ENCODE data around the gene AXDND1.

AXDND1 gene

DNA sequence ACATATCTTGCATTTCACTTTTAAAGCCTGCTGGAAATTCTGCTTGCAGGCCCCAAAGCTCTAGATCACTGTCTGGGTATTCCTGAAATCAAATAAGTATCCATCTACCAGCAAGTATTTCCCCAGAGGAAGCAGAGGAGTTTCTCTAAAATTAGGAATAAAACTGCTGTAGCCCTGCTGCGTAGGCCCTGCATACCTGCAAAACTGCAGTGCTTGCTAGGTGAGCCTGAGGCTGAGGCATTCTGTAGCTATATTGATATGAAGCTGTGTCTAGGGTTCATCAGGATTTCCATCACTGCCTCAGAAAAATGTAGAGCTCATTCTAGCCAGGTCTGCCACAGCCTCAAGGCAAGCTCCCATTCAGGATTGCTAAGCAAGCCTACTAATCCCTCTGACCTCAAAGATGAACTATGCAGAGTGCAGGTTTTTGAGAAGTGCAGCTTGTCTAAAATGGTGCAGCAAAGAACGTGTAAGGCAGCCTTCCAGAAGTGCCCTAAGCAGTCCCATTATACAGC, 181.3 kb downstream of the AXDND1 start:
- DNase-seq, result no peak
- H3K9me3 Mint-ChIP-seq, result no peaks in the 10 kb centered on the region
- no peaks in the 10 kb centered on the region for H3K36me3 Mint-ChIP-seq
- no peaks in the 10 kb centered on the region for H3K27me3 Mint-ChIP-seq
- H3K4me3 Mint-ChIP-seq, result no peak overlapping the region
- CTCF ChIA-PET, result no interaction called here
- no peaks in the 10 kb centered on the region for H3K4me1 Mint-ChIP-seq
- H3K27ac Mint-ChIP-seq, result no peak overlapping the region

DNA sequence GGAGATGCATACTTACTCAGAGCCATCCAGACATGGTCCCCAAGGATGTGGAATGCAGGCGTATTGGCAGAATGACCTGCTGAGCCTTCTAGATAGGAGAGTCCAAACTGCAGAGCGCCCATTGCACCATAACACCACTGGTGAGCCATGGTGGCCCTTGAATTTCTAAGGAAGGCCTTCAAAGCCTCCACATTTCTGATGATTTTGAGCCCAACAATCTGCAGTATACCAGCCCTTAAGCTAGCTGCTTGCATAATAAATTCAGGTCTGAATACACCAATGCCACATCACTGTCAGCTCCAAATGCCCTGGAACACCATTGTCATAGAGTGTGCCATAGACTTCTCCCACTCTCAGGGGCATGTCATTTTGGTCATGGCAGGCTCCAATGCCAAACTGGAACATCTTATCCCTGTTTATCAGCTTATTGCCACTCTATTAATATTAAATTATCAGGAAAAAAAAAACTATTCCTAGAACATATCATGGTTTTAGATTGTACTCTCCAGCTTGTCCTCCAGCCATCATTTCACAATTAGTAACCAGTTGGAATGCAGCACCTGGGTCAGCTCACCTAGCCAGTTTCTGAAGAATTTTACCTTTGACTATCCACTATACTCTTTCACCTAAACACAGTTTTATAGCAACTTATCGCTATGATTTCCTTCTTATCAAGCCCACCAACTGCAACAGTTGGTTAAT, 183.0 kb downstream of the AXDND1 start:
- Mint-ChIP-seq H3K36me3 (no peaks in the 10 kb centered on the region), H3K4me3 (no peak overlapping the region), H3K27ac (no peak overlapping the region), H3K9me3 (no peaks in the 10 kb centered on the region), H3K27me3 (no peaks in the 10 kb centered on the region), H3K4me1 (no peaks in the 10 kb centered on the region)
- no peak for DNase-seq
- CTCF ChIA-PET, result no interaction called here

DNA sequence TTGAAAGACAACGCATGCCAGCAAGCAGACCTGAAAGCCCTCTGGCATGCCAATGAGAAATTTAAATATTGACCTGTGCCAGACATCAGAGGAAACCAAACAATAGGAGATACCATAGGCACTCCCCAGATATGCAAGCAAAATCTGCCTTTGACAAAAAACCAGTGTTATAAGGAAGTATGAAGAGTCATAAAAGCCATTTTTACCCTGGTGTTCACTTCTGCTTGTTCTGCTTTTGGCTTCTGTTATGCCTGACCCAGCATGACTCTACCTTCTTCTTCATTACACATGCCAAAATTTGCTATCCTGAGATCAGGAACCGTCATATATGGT, 183.6 kb downstream of the AXDND1 start:
- Mint-ChIP-seq H3K4me1 (no peaks in the 10 kb centered on the region), H3K27me3 (no peaks in the 10 kb centered on the region), H3K36me3 (no peaks in the 10 kb centered on the region), H3K4me3 (no peak overlapping the region), H3K27ac (no peak overlapping the region), H3K9me3 (no peaks in the 10 kb centered on the region)
- CTCF ChIA-PET, result no interaction called here
- no peak for DNase-seq

DNA sequence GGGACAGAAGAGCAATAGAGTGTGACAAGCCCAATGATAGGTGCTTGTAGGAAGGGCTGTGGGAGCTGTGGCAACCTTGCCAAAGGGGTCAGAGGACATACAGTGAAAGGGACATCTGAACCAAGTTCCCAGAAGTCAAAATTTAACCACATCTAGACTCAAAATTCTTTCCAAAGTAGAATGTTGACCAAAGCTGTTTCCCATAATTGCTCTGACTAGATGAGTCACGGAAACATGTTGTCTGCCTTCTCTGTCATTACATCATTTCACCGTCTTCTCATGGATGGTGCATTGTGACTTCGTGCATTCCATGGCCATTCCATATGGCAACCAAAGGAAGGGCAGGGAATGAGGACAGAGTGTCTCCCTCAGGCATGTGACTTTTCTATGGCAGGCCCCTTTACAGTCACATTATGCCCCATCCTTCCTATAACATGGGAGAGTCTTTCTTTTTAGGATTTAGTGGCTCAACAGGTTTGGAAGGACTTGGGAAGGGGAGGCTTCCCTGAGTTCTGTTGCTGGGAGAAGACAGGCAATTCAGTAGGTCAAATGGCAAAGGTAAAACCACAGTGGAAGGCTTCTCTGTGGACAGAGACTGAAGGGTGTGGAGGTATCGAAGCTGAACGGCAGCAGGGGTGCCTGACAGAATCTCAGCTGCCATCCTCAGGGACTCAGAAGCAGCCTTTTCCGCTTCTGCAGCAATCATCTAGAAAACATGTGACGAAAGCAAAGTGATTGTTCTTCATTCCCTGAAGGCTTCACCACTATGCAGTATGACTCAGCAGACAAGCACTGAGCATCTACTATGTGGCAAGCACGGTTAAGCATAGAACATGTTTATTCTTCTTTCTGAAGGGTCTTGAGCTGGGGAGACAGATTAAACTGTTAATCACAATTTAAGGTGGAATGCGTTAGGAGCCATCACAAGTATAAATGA, 185.2 kb downstream of the AXDND1 start:
- Mint-ChIP-seq H3K4me1 (no peaks in the 10 kb centered on the region), H3K27me3 (no peaks in the 10 kb centered on the region), H3K27ac (no peak overlapping the region), H3K9me3 (no peaks in the 10 kb centered on the region), H3K36me3 (no peaks in the 10 kb centered on the region), H3K4me3 (no peak overlapping the region)
- CTCF ChIA-PET, result no interaction called here
- no peak for DNase-seq

DNA sequence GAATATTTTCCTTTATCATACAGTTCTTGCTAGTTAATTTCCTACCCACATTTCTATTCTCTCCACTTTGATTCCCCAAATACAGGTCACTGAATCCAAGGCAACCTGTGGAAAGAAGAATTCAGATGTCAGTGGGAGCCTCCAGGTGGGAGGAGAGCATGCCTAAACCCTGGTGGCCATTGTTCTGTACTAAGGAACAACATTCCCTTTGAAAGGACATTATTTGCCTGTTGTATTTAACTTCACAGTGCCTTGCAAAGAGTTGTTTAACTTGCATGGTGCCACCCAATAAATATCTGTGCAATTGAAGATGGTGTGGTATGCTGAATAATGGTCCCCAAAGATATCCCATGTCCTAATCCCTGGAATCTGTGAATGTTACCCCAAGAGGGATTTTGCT, 188.7 kb downstream of the AXDND1 start:
- no peak overlapping the region for H3K4me3 Mint-ChIP-seq
- no peaks in the 10 kb centered on the region for H3K27me3 Mint-ChIP-seq
- no peaks in the 10 kb centered on the region for H3K9me3 Mint-ChIP-seq
- H3K27ac Mint-ChIP-seq, result no peak overlapping the region
- H3K36me3 Mint-ChIP-seq, result no peaks in the 10 kb centered on the region
- CTCF ChIA-PET, result no interaction called here
- no peak for DNase-seq
- H3K4me1 Mint-ChIP-seq, result no peaks in the 10 kb centered on the region

DNA sequence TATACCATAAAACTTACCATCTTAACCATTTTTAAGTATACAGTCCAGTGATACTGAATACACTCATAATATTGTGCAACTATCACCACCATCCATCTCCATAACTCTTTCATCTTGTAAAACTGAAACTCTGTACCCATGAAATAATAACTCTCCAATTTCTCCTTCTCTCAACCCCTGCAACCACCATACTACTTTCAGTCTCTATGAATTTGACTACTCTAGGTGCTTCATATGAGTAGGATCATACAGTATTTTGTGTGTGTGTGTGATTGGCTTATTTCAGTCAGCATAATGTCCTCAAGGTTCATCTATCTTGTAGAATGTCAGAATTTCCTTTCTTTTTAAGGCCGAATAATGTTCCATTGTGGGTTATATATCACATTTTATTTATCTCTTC, 192.3 kb downstream of the AXDND1 start:
- H3K4me3 Mint-ChIP-seq, result no peak overlapping the region
- H3K4me1 Mint-ChIP-seq, result no peaks in the 10 kb centered on the region
- no peaks in the 10 kb centered on the region for H3K9me3 Mint-ChIP-seq
- H3K36me3 Mint-ChIP-seq, result no peaks in the 10 kb centered on the region
- no peaks in the 10 kb centered on the region for H3K27me3 Mint-ChIP-seq
- CTCF ChIA-PET, result no interaction called here
- DNase-seq, result no peak
- no peak overlapping the region for H3K27ac Mint-ChIP-seq

DNA sequence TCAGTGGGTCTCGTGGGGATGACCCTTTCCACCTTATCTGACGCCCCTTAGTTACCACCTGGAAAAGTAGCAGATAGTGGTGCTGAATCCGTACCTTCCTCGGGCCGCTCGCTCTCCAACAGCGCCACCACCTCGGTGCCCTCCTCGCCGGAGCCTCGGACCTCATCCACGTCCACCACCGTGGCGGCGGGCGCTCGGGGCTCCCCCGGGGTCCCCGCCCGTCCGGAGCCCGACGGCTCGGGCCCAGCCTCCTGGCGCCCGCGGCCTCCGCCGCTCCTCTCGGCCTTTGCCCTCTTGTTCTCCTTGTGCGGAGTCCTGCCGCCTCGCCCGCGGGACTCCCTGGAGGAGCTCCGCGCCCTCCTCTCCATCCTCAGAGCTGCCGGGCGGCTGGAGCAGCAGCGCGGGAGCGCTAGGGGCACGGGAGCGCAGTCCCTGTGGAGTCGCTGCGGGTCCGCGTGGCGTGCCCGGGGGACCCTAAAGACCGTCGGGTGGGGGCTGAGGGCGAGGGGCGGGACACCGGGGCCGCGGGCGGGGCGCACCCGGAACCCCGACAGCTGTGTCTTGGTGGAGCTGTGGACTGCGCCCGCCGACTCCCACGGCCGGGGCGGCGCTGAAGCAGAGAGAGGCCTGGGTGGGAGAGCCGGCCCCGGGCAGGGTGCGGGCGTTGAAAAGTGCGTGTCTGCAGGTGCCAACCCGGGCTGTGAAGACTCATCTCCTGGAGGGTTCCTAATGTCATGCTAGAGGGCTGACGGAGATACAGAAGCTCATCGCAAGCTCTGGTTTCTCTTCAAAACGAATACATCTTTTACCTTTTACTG, 209.9 kb downstream of the AXDND1 start, which contains the start of gene NPHS2:
TSS of gene NPHS2 (minus strand) at position 452 of the 818 bp plus-strand sequence. CDS start at position 368, 84 bp downstream.
- H3K27me3 Mint-ChIP-seq, result peaks cover 38% of the 10 kb centered on the region
- no peak within 1 kb of the TSS for H3K27ac Mint-ChIP-seq
- H3K36me3 Mint-ChIP-seq, result no peaks in the 10 kb centered on the region
- CTCF ChIA-PET, result no interaction called here
- no peaks in the 10 kb centered on the region for H3K9me3 Mint-ChIP-seq
- no peak for DNase-seq
- H3K4me1 Mint-ChIP-seq, result peaks cover 4% of the 10 kb centered on the region
- no peak within 1 kb of the TSS for H3K4me3 Mint-ChIP-seq

DNA sequence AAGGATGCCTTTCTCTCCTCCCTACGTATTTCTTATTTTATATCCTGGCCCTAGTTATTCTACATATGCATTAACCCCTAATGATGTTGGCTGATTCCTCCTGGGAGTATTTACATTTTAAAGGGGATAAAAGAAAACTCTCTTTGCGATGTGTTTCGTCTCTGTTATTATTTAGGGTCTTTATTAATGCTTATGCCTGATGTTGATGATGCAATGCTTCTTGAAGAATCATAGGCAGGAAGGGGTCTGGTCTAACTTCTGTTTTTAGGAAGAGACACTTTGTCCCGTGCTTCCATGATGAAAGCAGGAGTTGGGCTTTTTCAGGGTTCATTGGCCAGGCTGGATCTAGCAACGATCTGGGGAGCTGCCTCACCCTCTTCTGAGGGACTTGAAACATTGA, 210.7 kb downstream of the AXDND1 start:
- H3K27me3 Mint-ChIP-seq, result peaks cover 38% of the 10 kb centered on the region
- DNase-seq, result no peak
- H3K4me3 Mint-ChIP-seq, result no peak overlapping the region
- no peak overlapping the region for H3K27ac Mint-ChIP-seq
- CTCF ChIA-PET, result no interaction called here
- H3K4me1 Mint-ChIP-seq, result peaks cover 4% of the 10 kb centered on the region
- no peaks in the 10 kb centered on the region for H3K36me3 Mint-ChIP-seq
- H3K9me3 Mint-ChIP-seq, result no peaks in the 10 kb centered on the region

DNA sequence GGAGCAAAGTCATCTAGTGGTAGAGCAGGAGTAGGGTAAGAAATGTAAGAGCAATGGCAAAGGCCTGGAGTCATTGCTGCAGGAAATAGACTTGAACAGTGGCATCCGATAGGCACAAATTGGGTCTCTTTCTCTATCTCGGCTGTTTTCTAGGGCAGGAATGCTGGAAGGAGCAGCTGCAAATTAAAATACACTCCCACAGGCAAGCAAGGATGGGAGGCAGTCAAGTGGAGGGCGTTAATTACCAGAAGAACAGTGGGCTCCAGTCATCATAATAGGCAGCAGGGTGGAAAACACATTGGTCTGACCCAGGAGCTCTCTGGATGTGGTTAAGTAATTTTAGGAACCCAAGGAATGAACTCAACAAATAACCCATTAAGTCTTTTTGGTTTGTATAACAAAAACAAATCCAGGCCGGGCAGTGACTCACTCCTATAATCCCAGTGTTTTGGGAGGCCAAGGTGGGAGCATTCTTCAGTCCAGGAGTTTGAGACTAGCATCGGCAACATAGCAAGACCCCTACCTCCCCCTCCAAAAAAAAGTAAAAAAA, 218.1 kb downstream of the AXDND1 start:
- CTCF ChIA-PET, result no interaction called here
- Mint-ChIP-seq H3K4me1 (no peaks in the 10 kb centered on the region), H3K36me3 (peaks cover 2% of the 10 kb centered on the region), H3K27ac (no peak overlapping the region), H3K27me3 (peaks cover 62% of the 10 kb centered on the region), H3K9me3 (no peaks in the 10 kb centered on the region), H3K4me3 (no peak overlapping the region)
- no peak for DNase-seq

DNA sequence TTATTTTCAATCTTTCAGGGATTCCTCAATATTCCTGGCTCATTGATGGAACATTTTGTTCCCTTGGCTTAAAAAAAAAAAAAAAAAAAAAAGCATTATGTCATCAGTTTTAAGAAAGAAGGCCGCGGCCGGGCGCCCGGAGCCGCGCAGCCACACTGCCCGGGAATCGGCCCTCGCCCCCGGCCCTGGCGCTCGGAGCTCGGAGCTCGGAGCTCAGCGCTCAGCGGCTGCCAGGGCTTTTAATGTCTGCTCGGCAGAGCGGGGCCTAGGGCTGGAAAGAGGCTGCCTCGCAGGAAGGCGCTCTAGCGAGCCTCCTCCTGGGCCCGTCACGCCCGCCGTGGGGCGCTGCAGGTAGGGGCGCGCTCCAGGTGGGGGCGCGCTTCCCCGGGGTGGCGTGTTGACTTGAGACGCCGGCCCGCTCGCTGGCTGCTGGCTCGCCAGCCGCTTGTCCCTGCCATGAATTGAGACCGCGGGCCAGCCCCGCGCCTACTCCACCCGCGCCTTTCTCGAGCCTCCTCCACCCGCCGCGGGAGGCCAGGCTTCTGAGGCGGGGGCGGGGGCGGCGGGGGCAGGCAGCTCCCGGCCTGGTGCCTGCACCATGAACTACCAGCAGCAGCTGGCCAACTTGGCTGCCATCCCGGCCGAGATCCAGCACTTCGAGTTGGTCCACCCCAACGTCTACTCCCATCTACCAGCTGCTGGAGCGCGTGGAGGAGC, 220.5 kb downstream of the AXDND1 start:
- DNase-seq, result no peak
- Mint-ChIP-seq H3K36me3 (peaks cover 2% of the 10 kb centered on the region), H3K9me3 (no peaks in the 10 kb centered on the region), H3K27me3 (peaks cover 68% of the 10 kb centered on the region), H3K4me3 (no peak overlapping the region), H3K4me1 (no peaks in the 10 kb centered on the region), H3K27ac (no peak overlapping the region)
- CTCF ChIA-PET, result interaction anchor here (0.7 to 0.9 kb wide), 2 partner anchors 8 to 840 kb away, joined by 3 read pairs; no protein-coding TSS in a partner anchor

DNA sequence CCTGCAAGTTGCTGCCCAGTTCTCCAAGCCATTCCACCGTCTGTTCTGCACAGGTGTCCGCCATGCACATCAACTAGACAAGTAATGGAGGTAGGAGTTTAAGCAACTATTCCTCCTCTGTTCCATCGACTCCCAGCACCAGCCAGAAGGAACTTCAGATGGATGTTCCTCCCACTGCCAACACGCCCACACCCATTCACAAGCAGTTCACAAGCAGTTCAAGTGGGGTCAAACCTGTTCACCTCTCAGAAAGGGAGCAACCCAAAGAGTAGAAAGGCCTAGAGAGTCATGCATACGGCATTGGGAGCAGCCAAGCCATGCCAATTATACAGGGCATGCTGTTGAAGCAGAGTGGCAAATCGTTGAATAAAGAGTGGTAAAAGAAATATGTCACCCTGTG, 221.6 kb downstream of the AXDND1 start:
- H3K4me3 Mint-ChIP-seq, result no peak overlapping the region
- no peaks in the 10 kb centered on the region for H3K4me1 Mint-ChIP-seq
- peaks cover 2% of the 10 kb centered on the region for H3K36me3 Mint-ChIP-seq
- no peaks in the 10 kb centered on the region for H3K9me3 Mint-ChIP-seq
- no peak for DNase-seq
- CTCF ChIA-PET, result interaction anchor here (0.6 to 0.9 kb wide), 2 partner anchors 9 to 151 kb away, joined by 3 read pairs; no protein-coding TSS in a partner anchor
- H3K27ac Mint-ChIP-seq, result no peak overlapping the region
- peaks cover 75% of the 10 kb centered on the region for H3K27me3 Mint-ChIP-seq

DNA sequence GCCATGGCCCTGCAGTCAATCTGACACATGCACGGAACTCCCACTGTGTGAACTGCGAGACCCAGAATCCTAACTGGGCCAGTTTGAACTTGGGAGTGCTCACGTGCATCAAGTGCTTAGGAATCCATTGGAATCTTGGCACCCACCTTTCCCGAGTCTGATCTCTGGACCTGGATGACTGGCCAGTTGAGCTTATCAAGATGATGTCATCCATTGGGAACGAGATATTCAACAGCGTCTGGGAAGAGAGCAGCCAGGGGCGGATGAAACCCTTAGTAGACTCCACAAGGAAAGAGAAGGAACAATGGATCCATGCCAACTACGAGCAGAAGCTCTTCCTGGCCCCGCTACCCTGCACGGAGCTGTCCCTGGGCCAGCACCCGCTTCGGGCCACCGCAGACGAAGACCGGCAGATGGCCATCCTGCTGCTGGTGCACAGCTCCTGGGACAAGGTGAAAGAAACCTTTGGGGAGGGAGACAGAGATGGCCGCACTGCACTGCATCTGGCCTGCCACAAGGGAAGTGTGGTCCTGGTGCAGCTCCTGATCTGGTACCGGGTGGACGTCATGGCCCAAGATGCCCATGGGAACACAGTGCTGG, 222.8 kb downstream of the AXDND1 start:
- CTCF ChIA-PET, result no interaction called here
- DNase-seq, result no peak
- Mint-ChIP-seq H3K36me3 (peaks cover 2% of the 10 kb centered on the region), H3K27me3 (peaks cover 73% of the 10 kb centered on the region), H3K9me3 (no peaks in the 10 kb centered on the region), H3K27ac (no peak overlapping the region), H3K4me1 (no peaks in the 10 kb centered on the region), H3K4me3 (no peak overlapping the region)

DNA sequence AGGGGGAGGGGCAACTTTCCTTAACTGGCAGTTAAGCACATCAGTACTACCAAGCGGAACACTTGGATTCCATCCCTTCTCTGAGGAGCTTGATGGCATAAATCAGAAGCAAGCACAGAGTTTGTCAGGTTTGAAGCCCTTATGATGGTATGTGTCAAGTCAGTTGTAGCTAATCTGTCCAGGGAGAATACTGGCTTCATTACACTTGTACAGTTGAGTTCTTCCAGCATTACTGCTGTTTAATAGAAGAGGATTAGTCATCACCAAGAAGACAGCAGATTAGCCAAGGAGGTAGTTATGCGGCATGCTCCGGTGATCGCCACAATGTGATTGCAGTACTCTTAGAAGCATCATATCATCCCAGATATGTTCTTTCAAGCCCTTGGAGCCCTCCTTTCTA, 223.7 kb downstream of the AXDND1 start:
- H3K27me3 Mint-ChIP-seq, result peaks cover 70% of the 10 kb centered on the region
- CTCF ChIA-PET, result no interaction called here

More for the DNA sequence above, 223.7 kb downstream of the AXDND1 start:
- no peak overlapping the region for H3K27ac Mint-ChIP-seq
- H3K9me3 Mint-ChIP-seq, result no peaks in the 10 kb centered on the region
- DNase-seq, result no peak
- H3K36me3 Mint-ChIP-seq, result peaks cover 2% of the 10 kb centered on the region
- H3K4me3 Mint-ChIP-seq, result no peak overlapping the region
- H3K4me1 Mint-ChIP-seq, result no peaks in the 10 kb centered on the region

Data from activated naive CD4-positive, alpha-beta T cell treated with anti-CD3 and anti-CD28 coated beads, Interleukin-2, amount 10 ng/mL, durations not matched to agents 7 days and 5 days (primary cell).